HG02852 (cell line): ENCODE results near the gene ZNF592.
"Not testable (repeated sequence)": the region's sequence is repeated elsewhere in the genome, so short reads cannot be mapped to it uniquely, and the experiment has no call there.

Experiments
- ATAC-seq: cut with Tn5 transposase; IDR thresholded peaks from one replicate; pipeline ENCODE4 v1.9.1; 2021; ENCODE audit warnings: mild to moderate bottlenecking, moderate library complexity; ENCODE audit not compliant: unreplicated experiment

The ZNF592 gene

DNA sequence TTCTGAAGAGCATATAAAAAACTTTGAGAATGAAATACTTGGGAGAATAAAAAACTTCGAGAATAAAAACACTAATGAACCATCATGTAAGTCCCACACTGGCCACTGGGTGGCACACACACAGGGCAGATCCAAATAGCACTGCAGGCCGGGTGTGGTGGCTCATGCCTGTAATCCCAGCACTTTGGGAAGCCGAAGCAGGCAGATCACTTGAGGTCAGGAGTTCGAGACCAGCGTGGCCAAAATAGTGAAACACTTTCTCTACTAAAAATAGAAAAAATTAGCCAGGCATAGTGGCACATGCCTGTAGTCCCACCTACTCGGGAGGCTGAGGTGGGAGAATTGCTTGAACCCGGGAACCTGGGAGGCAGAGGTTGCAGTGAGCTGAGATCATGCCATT lies 97.2 kb downstream of the ZNF592 start:
- not testable (repeated sequence) for ATAC-seq

DNA sequence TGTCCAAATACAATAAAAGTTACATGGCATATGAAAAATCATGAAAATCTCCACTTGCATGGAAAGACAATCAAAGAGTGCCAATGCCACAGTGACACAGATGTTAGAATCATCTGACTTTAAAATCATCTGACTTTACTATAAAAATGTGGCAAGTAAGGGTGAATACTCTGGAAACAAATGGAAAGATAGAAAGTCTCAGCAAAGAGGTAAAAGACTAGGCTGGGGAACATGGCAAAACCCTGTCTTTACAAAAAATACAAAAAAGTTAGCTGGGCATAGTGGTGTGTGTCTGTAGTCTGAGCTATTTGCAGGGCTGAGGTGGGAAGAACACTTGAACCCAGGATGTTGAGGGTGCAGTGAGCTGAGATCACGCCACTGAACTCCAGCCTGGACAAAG lies 97.9 kb downstream of the ZNF592 start:
- ATAC-seq: no peak

DNA sequence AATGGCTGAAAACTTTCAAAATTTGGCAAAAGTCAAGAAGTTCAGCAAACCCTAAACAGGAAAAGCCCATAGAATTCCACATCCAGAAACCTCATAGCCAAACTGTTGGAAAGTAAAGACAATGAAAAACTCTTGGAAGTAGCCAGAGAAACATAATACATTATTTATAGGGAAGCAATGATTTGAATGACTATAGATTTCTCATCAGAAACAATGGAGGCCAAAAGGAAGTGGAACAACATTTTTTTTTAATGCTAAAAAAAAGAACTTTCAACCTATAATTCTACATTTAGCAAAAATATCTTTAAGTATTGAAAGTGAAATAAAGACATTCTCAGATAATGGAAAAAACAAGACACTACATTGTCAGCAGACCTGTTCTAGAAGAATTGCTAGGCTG lies 99.0 kb downstream of the ZNF592 start:
- ATAC-seq: no peak

DNA sequence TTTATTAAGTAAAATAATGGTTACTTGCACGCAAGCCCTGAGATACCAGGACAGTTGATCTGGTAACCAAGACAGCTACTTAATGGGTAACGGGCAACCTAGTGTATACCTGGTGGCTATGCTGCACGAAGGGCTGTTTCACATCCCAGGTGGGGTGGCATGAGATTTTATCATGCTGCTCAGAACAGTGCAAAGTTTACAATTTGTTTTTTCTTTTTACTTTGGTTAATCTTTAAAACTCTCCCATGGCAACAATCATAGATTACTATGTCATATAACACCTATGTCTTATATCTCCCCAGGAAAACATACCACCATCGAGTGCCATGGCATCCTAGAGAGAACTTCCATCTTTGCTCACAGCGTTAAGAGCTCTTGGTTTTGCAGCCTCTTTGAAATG lies 103.8 kb downstream of the ZNF592 start:
- ATAC-seq: no peak

DNA sequence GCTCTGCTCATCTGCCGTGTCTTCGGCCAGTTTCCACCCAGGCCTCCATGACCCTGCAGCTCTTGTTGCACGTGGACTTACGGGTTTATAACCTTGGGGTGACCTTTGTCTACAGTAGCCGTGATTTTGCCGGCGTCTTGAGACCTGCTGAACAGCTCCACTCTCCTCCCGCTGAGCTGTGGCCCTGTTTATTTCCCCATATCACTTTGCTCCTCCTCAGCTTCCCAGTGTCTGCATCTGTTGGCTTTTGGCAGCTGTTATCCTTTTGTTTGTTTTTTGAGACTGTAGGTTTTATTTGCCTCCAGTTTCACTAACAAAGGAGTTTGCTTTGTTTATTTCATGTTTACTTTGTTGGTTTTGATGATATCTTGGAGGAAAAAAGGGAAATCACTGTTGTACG lies 106.7 kb downstream of the ZNF592 start:
- no peak for ATAC-seq

DNA sequence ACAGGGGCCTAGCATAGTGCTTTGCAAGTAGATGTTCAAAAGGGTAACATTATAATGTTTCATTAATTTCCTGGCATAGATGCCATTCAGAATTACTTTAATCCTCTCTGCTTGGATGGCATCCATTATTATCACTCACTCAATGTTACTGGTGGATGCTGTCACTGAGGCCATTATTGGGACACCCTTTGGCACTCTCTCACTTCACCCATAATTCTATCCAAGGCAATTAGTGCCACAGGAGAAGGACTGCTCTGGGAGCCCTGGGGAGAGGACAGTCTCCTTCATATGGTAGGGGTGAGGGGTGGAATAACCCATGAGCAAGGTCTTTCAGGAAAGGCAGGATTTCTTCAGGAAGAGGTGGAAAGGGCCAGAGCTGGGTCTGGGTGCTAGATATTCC lies 107.4 kb downstream of the ZNF592 start:
- no peak for ATAC-seq
